NCI-H187 treated with DMSO at 0.1 percent for 48 hours (cell line): ENCODE results near the gene OASL.
"Not testable (repeated sequence)": the region's sequence is repeated elsewhere in the genome, so short reads cannot be mapped to it uniquely, and the experiment has no call there.

ENCODE experiments used
- DNase-seq: peaks from one replicate; lab custom pipeline; 2025; lab: John Stamatoyannopoulos, UW

OASL gene, protein sequence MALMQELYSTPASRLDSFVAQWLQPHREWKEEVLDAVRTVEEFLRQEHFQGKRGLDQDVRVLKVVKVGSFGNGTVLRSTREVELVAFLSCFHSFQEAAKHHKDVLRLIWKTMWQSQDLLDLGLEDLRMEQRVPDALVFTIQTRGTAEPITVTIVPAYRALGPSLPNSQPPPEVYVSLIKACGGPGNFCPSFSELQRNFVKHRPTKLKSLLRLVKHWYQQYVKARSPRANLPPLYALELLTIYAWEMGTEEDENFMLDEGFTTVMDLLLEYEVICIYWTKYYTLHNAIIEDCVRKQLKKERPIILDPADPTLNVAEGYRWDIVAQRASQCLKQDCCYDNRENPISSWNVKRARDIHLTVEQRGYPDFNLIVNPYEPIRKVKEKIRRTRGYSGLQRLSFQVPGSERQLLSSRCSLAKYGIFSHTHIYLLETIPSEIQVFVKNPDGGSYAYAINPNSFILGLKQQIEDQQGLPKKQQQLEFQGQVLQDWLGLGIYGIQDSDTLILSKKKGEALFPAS

DNA sequence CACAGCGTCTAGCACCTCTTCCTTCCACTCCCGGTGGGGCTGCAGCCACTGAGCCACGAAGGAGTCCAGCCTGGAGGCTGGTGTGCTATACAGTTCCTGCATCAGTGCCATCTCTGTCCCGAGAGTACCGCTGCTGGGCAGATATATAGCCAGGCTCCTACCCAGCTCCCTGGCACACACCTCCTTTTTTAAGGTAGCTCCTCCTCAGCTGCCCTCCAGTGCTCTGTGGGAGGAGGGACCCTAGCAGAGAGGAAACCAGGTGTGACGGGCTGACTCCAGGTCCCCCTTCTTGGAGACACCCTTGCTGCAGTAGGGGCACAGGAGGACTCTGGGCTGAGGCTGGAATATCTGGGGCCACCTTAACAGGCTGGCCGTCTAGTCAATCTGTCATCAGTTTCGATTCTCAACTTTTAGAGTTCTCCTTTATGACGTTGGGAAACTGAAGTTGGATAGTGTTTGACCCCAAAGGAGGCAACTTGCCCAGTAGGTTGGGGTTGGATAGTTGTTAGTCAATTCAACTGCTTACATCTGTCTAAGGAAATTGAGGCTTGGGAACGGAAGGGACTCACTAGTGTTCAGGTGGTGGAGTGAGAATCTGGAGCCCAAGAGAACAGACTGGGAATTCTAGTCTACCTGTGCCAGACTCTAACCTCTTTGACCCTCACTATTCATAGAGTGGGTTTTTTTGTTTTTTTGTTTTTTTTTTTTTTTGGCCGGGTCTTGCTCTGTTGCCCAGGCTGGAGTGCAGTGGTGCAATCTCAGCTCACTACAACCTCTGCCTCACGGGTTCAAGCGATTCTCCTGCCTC, at the start of gene OASL:
Gene OASL, minus strand, starts transcription at position 386 of the 808 bp plus-strand sequence. Its CDS starts 275 bp downstream, at position 111.
- no peak for DNase-seq

DNA sequence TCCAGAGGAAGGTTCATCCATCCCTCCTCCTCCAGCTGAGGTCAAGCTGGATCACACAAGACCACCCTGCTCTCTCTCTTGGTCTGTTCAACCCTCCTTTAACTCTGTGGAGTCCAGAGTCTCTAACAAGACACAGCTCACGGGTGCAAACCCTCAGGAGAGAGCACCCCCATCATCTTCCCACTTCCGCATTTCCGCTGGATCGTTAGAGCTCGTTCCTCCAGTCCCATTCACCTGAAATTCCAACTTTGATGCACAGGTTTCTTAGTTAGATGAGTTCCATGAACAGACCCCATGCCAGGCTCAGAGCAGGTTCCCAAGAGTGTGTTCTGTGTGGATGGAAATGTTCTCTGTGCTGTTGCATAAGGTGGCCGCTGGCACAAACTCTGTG, 49.1 kb upstream of the OASL start:
- no peak for DNase-seq

DNA sequence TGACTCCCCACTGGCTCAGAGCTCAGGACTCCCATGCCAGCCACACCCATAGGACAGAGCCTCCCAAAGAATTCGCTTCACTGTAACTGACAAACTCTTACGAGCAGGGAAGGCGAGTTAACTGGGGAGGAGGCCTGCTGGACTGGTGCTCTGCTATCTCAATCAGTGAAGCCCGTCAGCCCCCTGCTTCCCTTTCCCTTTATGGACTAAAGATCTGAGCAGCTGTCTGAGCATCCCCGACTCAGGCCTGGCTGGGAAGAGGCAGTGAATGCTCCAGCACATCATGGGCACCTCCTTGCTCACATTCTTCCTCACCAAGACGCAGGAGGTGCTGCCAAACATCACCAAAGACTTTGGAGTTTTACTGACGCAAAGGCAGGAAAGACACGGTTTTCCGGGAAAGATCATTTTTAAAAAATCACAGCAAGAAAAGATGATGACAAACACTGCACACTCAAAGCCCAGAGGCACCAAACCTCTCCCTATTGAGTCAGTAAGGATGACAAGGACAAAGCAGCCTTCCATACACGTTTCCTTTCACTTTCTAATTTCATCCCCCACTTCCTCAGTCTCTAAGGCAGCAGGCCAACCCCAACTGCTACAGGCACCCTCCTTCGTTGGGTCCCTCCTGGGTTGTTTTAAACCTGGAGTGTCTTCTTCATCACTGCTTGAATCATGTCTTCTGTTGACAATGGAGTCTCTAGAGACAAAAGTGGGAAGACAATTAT, 48.6 kb upstream of the OASL start:
- DNase-seq = no peak

DNA sequence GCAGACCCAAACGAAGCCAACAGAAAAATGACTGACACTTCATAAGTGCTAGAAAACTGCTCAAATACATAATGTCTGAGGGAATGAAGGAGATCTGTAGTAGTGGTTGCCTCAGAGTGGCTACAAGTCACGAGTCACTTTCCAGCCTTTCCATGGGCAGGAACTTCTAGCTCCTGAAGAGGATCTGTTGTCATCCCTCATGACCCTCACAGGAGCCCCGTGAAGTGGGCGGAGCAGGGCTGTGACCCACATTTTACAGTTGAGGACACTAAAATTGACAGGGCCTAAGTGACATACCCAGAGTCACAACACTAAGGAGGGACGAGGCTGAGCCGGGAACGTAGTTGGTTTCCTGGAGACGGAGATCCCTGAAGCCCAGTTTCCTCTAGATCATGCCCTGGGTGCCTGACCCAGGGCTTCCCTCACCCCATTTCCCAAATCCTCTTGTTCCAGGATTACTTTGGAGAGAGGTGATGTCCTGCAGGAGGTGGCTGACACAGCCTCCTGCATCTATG, 47.8 kb upstream of the OASL start:
- DNase-seq = no peak

DNA sequence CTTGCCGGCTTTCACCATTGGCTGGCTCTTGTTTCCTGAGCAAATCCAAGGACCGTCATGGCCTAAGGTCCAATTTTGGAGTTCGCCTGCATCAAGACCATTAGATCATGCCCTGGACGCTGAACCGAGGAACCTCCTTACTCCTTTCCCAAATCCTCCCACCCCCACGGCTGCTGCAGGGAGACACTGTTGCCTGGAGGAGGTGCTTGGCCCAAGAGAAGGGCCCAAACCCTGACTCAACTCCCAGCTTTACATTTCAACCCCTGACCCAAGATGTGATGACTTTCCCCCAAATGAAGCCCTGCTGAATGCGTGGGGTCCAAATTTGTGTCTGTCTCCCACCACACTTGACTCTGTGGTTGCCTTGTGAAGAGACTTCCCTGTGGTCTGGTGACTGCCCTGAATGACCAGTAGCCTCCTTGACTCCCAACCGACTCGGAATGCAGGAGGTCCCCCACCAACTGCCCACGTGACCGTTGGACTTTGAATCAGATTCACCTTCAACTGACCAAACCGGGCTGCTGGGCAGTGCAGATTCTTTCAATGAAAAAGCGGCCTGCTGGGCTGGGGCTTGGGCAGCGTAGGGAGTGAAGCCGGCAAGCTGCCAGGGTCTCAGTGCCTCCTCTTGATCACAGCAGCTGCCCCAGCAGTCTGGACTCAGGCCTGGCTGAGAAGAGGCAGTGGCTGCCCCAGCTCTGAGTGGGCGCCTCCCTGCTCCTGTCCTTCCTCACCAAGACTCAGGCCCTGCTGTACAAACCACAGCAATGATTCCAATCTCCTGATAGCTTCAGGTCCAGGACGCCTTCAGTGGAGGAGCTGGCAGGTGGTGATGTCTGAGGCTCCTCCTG, 46.7 kb upstream of the OASL start:
- no peak for DNase-seq

DNA sequence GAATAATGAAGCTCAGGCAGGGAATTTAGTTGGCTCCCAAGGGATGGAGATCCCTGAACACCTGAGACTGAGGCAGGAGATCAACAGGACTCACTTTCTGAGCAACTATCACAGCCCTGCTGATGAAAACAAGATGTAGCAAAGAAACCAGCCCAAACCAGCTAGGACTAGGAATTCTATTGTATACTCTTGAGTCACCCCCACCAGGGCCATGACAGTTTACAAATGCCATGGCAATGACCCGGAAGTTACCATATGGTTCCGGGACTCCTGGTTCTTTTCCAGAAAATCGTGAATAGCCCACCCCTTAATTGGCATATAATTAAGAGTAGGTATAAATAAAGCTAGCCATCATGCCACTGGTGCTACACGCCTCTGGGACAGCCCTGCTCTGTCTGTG, 46.0 kb upstream of the OASL start:
- no peak for DNase-seq

DNA sequence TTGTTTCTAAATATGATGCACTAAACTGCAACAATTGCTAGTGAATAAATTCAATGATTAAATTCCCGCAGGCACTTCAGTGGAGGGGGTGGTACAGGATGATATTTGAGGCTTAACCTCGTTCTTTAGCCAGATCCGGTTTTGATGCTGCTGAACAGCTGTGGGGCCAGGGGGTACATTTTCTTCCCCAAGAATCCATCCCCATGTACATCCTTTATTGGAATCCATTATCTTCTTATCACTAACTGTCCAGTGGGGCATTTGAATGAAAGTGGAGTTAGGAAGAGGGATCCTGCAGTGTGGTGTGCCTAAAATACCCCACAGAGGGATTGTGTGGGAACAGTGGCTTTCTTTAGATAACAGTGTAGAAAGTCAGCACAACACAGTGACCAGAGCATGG, 45.2 kb upstream of the OASL start:
- DNase-seq = no peak

DNA sequence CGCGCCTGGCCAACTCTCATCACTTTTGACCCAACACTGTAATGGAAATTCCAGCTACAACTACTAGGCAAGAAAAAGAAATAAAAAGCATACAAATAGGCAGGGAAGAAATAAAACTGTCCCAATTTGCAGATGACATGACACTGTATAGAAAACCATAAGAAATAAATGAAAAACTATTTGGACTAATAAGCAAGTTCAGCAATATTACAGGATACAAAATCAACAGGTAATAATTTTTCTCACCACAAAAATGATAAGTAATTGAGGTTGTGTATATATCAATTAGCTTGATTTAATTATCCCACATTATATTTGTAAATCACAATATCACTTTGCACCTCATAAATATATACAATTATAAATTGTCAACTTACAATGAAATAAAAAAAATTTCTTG, 41.9 kb upstream of the OASL start:
- DNase-seq = no peak

DNA sequence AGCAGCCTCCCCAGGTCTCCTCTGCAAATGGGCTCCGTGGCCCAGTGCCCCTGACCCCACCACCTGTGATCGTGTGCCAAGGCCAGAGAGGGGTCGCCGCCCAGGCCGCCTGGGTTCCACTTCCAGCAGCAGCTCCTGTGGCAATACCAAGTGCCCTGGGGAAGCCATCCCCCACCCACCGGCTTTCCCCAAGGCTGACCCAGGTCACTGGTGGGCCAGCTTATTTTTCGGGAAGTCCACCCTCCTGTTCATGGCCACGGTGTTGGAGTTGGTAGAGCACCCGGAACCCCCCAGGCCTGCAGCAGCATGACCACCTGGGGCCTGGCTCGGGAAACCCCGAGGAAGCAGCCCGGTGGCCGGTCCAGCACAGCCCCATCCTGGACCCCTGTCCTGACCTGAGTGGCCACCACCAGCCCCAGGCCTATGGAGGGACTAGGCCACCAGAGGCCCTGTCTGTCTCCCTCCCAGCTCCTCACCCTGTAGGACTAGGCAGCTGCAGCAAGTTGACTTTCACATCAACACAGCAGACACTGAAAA, 40.8 kb upstream of the OASL start:
- DNase-seq = no peak

DNA sequence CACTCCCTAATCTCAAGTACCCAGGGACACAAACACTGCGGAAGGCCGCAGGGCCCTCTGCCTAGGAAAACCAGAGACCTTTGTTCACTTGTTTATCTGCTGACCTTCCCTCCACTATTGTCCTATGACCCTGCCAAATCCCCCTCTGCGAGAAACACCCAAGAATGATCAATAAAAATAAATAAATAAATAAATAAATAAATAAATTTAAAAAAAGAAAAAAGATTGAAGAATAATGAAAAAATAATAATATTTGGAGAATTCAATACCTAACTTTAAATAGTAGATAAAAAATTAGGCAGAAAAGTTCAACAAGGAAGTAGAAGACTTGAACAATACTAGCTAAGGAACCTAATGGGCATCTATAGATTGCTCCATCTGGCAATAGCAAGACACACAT, 38.4 kb upstream of the OASL start:
- DNase-seq = not testable (repeated sequence)

DNA sequence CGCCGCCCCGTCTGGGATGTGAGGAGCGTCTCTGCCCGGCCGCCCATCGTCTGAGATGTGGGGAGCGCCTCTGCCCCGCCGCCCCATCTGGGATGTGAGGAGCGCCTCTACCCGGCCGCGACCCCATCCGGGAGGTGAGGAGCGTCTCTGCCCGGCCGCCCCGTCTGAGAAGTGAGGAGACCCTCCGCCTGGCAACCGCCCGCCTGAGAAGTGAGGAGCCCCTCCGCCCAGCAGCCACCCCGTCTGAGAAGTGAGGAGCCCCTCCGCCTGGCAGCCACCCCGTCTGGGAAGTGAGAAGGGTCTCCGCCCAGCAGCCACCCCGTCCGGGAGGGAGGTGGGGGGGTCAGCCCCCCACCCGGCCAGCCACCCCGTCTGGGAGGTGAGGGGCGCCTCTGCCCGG, 36.9 kb upstream of the OASL start:
- DNase-seq = not testable (repeated sequence)

DNA sequence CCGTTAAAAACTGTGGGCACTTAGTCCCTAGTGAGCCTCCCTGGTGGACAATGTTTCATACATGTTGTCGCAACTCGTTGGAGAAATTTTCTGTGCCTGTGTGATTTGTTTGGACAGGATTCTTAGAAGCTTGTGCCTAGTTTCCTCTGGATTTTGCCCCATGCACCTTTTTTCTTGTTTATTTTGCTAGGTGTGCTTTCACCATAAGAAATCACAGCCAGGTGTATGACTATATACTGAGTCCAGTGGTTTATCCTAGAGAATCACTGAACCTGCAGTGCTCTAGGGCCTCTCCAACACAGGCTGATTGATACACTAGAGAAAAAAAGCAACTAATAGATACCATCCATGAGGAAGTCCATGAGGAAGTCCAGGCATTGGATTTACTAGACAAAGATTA, 33.1 kb upstream of the OASL start:
- no peak for DNase-seq

DNA sequence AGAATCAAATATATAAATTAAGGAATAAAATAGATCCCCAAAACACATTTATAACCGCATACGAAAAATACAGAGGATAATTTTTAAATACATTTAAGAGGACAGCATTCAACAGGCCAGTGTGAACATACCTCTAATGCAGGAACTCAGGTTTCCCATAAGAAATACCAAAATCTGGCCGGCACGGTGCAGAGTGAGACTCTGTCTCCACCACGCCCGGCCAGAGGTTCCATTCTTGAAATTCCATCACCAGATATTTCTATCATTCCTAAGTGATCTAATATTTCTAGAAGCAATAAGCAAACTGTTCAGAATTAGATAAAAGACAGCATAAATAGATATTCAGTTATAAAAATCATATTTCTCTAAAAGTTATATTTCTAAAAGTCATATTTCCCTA, 30.2 kb upstream of the OASL start:
- no peak for DNase-seq

DNA sequence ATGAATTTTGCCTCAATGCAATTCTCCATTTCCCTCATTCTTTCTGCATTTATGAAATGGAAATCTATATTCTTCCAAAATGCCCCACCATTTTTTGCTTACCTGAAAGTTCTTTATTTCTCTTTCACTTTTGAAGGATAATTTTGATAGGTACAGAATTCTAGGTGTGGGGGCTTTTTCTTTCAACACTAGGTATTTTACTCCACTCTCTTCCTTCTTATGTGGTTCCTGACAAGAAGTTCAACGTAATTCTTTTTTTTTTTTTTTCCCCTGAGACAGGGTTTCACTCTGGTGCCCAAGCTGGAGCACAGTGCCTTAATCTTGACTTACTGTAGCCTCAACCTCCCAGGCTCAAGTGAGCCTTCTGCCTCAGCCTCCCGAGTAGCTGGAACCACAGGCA, 26.3 kb upstream of the OASL start:
- DNase-seq = no peak

DNA sequence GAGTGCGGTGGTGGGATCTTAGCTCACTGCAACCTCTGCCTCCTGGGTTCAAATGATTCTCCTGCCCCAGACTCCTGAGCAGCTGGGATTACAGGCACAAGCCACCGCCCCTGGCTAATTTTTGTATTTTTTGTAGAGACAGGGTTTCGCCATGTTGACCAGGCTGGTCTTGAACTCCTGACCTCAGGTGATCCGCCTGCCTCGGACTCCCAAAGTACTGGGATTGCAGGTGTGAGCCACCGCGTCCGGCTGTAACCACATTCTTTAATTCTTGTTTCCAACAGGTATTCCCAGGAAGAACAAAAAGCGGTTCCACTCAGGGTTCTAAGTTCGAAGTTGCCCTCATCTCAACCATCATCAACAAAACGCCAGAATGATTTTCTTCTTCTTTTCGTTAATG, 25.5 kb upstream of the OASL start:
- not testable (repeated sequence) for DNase-seq

DNA sequence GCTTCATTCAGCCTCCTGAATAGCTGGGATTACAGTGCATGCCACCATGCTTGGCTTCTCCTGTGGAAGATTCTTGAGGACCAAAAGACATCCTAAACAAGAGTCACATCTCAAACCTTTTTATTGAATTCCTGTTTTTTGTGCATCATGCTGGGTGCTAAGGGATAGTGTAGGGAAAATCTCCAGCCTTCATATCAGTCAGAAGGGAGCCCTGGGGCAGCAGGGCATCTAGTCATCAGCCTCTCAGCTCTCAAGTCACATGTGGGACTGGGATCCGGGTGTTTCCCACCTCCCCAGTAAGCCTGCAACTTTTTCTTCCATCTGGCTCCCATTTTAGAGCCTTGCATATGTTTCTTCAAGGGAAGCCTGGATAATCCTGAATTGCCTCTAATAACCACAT, 25.1 kb upstream of the OASL start:
- DNase-seq = no peak

DNA sequence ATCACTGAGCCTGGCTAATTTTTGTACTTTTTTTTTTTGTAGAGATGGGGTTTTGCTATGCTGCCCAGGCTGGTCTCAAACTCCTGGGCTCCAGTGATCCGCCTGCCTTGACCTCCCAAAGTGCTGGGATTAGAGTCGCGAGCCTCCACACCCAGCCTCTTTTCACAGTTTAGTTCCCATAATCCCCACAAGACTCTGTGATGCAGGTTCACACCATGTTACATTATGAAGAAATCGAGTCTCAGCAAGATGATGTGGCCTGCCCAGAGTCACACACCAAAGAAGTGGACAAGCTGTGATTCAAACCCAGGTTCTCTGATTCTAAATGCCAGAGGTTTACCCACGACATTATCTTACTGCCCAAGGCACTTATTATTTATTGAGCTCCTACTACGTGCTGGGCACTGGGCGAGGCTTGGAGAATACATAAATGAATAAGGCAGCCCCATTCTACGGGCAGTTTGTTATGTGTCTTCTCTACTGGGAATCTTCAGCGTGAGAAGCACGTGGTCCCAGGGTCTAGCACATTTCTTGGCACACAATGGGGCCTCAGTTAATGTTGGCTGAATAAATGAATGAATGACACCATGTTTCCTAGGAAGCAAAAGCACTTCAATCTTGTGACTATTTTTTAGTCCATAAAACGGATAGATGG, 23.5 kb upstream of the OASL start:
- DNase-seq = no peak

DNA sequence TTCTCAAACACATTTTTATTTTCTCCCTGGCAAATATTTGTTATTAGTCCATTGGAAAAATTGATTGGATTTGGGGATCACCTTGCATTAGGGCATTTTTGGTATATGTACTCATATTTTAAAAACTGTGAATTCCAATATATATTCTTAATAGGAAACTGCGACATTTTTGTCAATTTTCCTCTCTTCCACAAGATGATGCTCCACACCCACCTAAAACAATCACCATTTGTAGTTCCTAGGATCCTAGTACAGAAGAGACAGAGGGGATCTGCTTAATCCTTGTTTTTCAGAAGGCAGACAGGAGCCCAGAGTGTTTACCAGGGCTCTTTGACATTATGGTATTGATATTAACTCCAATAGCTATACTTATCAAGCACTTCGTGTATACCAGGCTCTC, 22.8 kb upstream of the OASL start:
- no peak for DNase-seq

DNA sequence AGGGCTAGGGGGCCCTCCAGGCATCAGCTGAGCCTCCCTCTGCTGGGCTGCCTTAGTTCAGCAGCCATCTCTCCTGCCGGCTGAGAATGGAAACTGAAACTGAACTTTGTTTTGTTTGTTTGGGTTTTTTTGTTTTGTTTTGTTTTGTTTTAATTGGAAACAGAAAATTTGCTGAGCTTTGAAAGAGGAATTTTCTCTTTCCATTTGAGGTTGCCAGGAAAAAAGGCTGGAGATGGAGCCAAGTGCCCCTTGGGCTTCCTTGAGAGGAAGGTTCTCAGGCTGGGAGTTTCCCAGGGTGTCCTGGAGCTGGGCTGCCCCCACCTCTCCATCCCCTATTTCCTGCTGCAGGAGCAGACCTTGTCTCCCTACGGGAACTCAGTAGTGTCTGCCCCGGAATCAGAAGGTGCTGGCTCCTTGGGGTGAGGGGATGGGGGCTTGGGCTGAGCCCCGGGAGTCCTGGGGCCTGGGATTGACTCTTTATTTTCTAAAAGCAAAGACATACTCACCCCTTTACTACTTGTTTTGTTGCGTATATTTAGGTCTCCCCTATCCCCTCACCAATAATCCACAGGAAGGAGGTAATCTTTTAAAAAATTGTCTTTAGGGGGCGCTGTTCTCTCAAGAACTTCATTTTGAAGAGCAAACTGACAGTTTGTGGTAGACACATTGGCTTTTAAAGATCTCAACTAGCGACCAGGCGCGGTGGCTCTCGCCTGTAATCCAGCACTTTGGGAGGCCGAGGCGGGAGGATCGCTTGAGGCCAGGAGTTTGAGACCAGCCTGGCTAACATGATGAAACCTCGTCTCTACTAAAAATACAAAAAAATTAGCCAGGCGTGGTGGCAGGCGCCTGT, 21.3 kb upstream of the OASL start:
- no peak for DNase-seq
